HG03064 (cell line): Measurements from ENCODE around the gene OR4C46.
"Not testable (repeated sequence)": the region's sequence is repeated elsewhere in the genome, so short reads cannot be mapped to it uniquely, and the experiment has no call there.

Source experiments
- ATAC-seq: cut with Tn5 transposase; IDR thresholded peaks from one replicate; pipeline ENCODE4 v1.9.1; 2021; ENCODE audit warnings: low read depth; ENCODE audit not compliant: unreplicated experiment

OR4C46 gene

GRCh38 chr11:54603898-54604297 lies at the start of gene OR4C46:
OR4C46 (minus strand) TSS chr11:54603998; CDS start chr11:54603998, 0 bp downstream.
- ATAC-seq = no peak

- ATAC-seq = not testable (repeated sequence)
Observed at GRCh38 chr11:54645606-54646005, 41.8 kb upstream of the OR4C46 start.

GRCh38 chr11:54561439-54561838 lies 42.4 kb downstream of the OR4C46 start:
- not testable (repeated sequence) for ATAC-seq

- no peak for ATAC-seq
Observed at GRCh38 chr11:54558919-54559318, 44.9 kb downstream of the OR4C46 start.

GRCh38 chr11:54558407-54558806 lies 45.4 kb downstream of the OR4C46 start:
- ATAC-seq = no peak
